ENCODE data around the gene CDK2.

The CDK2 gene

DNA sequence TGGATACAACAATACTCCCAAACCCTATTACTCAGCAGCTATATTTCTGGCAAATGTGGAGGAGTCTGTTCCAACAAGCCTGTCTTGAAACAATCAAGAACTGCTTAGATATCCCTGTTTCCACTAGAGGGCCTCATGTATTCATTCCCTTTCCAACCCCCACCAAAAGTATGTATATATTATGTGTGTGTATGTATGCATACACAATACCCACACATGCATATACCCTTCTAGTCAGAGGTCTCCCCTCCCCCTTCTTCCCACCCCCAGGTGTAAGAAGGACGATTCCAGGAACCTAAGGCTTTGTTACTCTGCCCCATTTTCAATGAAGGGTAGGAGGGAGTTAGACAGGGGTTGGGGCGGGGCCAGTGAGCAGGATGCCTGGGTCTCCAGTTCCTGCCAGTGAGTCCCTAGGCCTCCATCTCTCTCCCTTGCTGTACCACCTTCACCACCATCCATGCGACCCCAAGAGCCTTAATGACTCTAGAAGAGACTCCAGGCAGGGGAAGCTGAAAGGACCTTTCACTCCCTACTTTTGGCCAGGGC is 35.8 kb upstream of the CDK2 start, which contains the start of gene DGKA:
TSS of gene DGKA (plus strand) at position 392 of the 546 bp plus-strand sequence. CDS start 5,342 bp downstream, outside the sequence.
- Histone ChIP-seq H3K4me3 (ENCODE audit: low read depth, low read length) (peak within 1 kb of the TSS; percentile 93), H2AFZ (ENCODE audit: low read length, unreplicated experiment) (peak within 1 kb of the TSS; percentile 79), H3K36me3 (ENCODE audit: insufficient read depth, low read length) (peaks cover 3% of the 10 kb centered on the region; the same call in 1 of the 2 replicates), H3K27me3 (ENCODE audit: insufficient read depth, low read length) (no peaks in the 10 kb centered on the region), H3K4me1 (ENCODE audit: control insufficient read depth, insufficient read depth, low read length, unreplicated experiment) (peaks cover 50% of the 10 kb centered on the region), H3K27ac (ENCODE audit: low read depth, low read length) (peak within 1 kb of the TSS; percentile 65), H3K79me2 (ENCODE audit: control insufficient read depth, insufficient read depth, low read length, unreplicated experiment) (peaks cover 34% of the 10 kb centered on the region)

DNA sequence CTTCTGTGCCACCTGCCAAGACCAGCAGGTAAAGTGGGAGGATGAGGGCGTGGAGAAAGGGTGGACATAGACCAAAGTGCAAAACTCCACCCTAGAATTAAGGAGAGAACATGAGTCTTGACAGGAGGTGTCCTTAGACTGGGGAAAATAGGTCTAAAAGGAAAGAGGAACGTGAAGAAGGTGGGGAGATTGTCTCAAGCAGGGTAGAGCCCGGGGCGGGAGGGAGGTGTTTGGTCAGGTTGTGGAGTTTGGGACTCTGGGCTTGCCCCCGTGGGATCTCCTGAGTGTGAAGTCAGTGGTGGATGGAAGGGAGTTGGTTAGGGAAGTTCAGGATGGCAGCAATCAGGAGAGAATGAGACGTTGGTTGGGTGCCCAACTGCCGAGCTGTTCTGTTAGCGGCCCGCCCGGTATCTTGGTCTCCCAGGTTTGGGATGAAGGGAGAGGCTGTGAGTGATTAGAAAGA is 35.3 kb upstream of the CDK2 start:
- peak overlapping the region; percentile 79 for H2AFZ ChIP-seq (ENCODE audit: low read length, unreplicated experiment)
- no peaks in the 10 kb centered on the region for H3K27me3 ChIP-seq (ENCODE audit: insufficient read depth, low read length)
- H3K36me3 ChIP-seq (ENCODE audit: insufficient read depth, low read length), result peaks cover 3% of the 10 kb centered on the region; the same call in 1 of the 2 replicates
- H3K4me3 ChIP-seq (ENCODE audit: low read depth, low read length), result peak overlapping the region; percentile 93
- H3K27ac ChIP-seq (ENCODE audit: low read depth, low read length), result peak overlapping the region; percentile 65
- peaks cover 49% of the 10 kb centered on the region for H3K4me1 ChIP-seq (ENCODE audit: control insufficient read depth, insufficient read depth, low read length, unreplicated experiment)
- peaks cover 29% of the 10 kb centered on the region for H3K79me2 ChIP-seq (ENCODE audit: control insufficient read depth, insufficient read depth, low read length, unreplicated experiment)

DNA sequence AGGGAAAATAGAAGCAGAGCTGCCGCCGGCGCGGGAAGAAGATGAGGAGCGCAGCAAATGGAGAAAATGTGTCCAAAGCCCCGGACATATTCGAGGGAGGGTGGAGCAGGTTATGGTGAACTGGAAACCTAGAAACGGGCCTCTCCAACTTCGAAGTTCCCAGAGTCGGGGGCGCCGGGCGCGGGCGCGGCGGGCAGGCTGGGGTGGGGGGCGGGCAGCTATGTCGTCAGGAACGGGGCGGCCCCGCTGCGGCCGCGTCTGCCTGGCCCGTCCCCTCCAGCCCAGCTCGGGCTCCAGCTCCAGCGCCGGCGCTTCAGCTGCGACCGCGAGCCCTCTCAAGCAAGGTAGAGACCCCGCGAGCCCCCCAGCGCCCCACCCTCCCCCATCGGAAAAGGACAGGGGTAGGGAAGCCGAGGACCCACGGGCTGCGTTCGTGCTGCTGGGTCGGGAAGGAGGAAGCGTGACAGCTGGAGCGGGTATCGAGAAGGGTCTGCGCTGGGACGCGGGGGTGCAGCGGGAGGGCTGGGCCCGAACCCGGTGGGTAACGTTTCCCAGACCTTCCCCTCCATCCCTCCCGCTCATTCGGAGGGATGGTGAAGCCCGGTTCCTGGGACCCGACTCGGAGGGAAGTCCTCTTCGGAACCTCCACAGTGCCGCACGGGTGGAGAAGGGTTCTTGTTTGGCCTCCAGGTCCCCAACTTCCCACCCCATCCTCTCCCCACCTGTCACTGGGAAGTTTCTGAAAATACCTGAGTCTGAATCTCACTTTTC is 34.7 kb upstream of the CDK2 start:
- peak overlapping the region; percentile 79 for H2AFZ ChIP-seq (ENCODE audit: low read length, unreplicated experiment)
- H3K79me2 ChIP-seq (ENCODE audit: control insufficient read depth, insufficient read depth, low read length, unreplicated experiment), result peaks cover 26% of the 10 kb centered on the region
- peak overlapping the region; percentile 93 for H3K4me3 ChIP-seq (ENCODE audit: low read depth, low read length)
- peaks cover 49% of the 10 kb centered on the region for H3K4me1 ChIP-seq (ENCODE audit: control insufficient read depth, insufficient read depth, low read length, unreplicated experiment)
- H3K36me3 ChIP-seq (ENCODE audit: insufficient read depth, low read length), result peaks cover 3% of the 10 kb centered on the region; the same call in 1 of the 2 replicates
- H3K27ac ChIP-seq (ENCODE audit: low read depth, low read length), result peak overlapping the region; percentile 65
- no peaks in the 10 kb centered on the region for H3K27me3 ChIP-seq (ENCODE audit: insufficient read depth, low read length)

DNA sequence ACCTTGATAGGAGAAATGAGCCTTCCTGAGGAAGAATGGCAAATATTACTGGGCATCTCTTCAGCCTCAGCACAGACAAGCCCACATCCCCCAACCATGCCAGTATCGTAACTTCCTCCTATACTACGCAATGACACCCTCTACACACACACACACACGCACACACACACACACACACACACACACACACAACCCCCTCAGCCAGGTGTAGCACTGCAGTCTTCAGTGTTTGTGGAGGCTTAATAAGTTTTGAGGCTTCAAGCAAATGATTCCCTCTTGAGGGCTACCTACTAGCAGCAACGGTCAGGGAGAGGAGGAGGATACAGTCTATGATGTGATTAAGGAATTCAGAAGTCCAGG is 34.1 kb upstream of the CDK2 start:
- Histone ChIP-seq H3K4me1 (ENCODE audit: control insufficient read depth, insufficient read depth, low read length, unreplicated experiment) (peaks cover 53% of the 10 kb centered on the region), H2AFZ (ENCODE audit: low read length, unreplicated experiment) (peak overlapping the region; percentile 28), H3K27ac (ENCODE audit: low read depth, low read length) (peak overlapping the region; percentile 65), H3K27me3 (ENCODE audit: insufficient read depth, low read length) (no peaks in the 10 kb centered on the region), H3K36me3 (ENCODE audit: insufficient read depth, low read length) (peaks cover 7% of the 10 kb centered on the region; the same call in 1 of the 2 replicates), H3K4me3 (ENCODE audit: low read depth, low read length) (peak overlapping the region; percentile 93), H3K79me2 (ENCODE audit: control insufficient read depth, insufficient read depth, low read length, unreplicated experiment) (peaks cover 26% of the 10 kb centered on the region)

GRCh38 chr12:55933169-55933798 is 33.3 kb upstream of the CDK2 start:
- peak overlapping the region; percentile 93 for H3K4me3 ChIP-seq (ENCODE audit: low read depth, low read length)
- H3K4me1 ChIP-seq (ENCODE audit: control insufficient read depth, insufficient read depth, low read length, unreplicated experiment), result peaks cover 59% of the 10 kb centered on the region
- H2AFZ ChIP-seq (ENCODE audit: low read length, unreplicated experiment), result peak overlapping the region; percentile 1

DNA sequence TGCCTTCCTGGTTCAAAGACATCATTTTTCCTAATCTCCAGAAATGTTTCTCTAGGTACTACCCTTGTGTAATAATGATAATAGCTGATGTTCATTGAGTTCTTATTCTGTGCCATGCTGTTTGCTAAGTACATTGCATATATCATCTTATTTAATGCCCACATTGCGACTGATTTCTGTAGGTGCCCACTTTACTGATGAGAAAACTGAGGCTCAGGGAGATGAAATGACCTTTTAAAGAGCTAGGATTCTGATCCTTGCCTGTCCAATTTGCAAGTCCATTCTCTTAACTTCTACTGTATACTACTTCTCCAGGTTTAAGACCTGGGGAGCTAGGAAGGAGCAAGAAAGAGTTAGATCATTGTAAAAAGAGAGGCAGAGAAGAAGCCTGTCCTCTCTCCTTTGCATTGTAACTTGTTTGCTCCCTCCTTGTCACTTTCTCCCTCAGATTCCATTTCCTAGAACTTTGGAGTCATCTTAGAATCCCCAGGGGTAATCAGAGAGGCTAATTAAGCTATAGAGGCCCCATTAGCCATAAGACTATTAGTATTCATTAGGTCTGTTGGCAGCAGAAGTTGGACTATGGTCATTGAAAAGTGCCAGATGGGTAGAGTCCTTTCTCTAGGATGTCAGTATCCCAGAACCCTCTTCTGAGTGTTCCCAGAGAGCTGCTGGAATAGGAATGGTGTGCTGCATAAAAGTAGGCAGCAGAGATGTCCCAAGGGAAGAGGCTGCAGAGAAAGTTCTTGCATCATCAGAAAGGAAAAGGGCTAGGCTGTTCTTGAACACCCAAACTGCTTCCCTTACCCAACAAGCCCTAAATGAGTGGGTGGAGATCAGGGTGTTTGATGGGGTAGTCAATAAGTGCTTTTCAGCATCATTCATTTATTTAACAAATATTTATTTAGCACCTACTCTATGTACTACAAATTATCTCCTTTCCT is 32.6 kb upstream of the CDK2 start:
- H3K4me3 ChIP-seq (ENCODE audit: low read depth, low read length), result peak overlapping the region; percentile 93
- peak overlapping the region; percentile 65 for H3K27ac ChIP-seq (ENCODE audit: low read depth, low read length)
- H3K4me1 ChIP-seq (ENCODE audit: control insufficient read depth, insufficient read depth, low read length, unreplicated experiment), result peaks cover 54% of the 10 kb centered on the region
- H3K27me3 ChIP-seq (ENCODE audit: insufficient read depth, low read length), result no peaks in the 10 kb centered on the region
- no peak overlapping the region for H2AFZ ChIP-seq (ENCODE audit: low read length, unreplicated experiment)
- H3K79me2 ChIP-seq (ENCODE audit: control insufficient read depth, insufficient read depth, low read length, unreplicated experiment), result peaks cover 24% of the 10 kb centered on the region
- peaks cover 7% of the 10 kb centered on the region; the same call in 1 of the 2 replicates for H3K36me3 ChIP-seq (ENCODE audit: insufficient read depth, low read length)

More at GRCh38 chr12:55933169-55933798, 33.3 kb upstream of the CDK2 start:
- Histone ChIP-seq H3K27me3 (ENCODE audit: insufficient read depth, low read length) (no peaks in the 10 kb centered on the region), H3K79me2 (ENCODE audit: control insufficient read depth, insufficient read depth, low read length, unreplicated experiment) (peaks cover 26% of the 10 kb centered on the region), H3K27ac (ENCODE audit: low read depth, low read length) (peak overlapping the region; percentile 65), H3K36me3 (ENCODE audit: insufficient read depth, low read length) (peaks cover 7% of the 10 kb centered on the region; the same call in 1 of the 2 replicates)

GRCh38 chr12:55934773-55935172 is 31.9 kb upstream of the CDK2 start:
- Histone ChIP-seq H3K4me3 (ENCODE audit: low read depth, low read length) (no peak overlapping the region), H3K36me3 (ENCODE audit: insufficient read depth, low read length) (peaks cover 7% of the 10 kb centered on the region; the same call in 1 of the 2 replicates), H2AFZ (ENCODE audit: low read length, unreplicated experiment) (no peak overlapping the region), H3K79me2 (ENCODE audit: control insufficient read depth, insufficient read depth, low read length, unreplicated experiment) (peaks cover 21% of the 10 kb centered on the region), H3K27me3 (ENCODE audit: insufficient read depth, low read length) (no peaks in the 10 kb centered on the region), H3K27ac (ENCODE audit: low read depth, low read length) (0 out of 2 replicates have a peak overlapping the region, but pooled peaks have one; percentile 5), H3K4me1 (ENCODE audit: control insufficient read depth, insufficient read depth, low read length, unreplicated experiment) (peaks cover 50% of the 10 kb centered on the region)

DNA sequence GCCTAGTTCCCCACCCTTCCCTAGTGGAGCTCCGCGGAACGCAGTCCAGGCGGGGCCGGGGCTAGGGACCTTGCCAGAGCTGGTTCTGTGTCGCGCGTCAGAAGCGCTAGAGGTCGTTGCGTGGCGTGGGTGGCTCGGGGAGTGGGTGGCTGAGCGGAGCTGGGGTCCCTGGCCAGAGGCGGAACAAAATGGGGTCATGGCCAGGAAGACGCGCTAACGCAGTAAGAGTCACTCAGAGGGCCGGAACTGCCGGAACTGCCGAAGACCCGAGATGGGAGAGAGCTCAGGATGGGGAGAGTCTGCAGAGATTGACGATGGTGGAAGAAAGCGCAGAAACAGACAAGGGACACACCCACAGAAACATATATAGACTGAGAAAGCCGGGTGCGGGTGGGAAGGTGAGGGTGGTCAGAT is 30.9 kb upstream of the CDK2 start:
- Histone ChIP-seq H2AFZ (ENCODE audit: low read length, unreplicated experiment) (no peak overlapping the region), H3K27me3 (ENCODE audit: insufficient read depth, low read length) (no peaks in the 10 kb centered on the region), H3K36me3 (ENCODE audit: insufficient read depth, low read length) (peaks cover 10% of the 10 kb centered on the region; the same call in 1 of the 2 replicates), H3K4me1 (ENCODE audit: control insufficient read depth, insufficient read depth, low read length, unreplicated experiment) (peaks cover 46% of the 10 kb centered on the region), H3K27ac (ENCODE audit: low read depth, low read length) (no peak overlapping the region), H3K79me2 (ENCODE audit: control insufficient read depth, insufficient read depth, low read length, unreplicated experiment) (peaks cover 21% of the 10 kb centered on the region), H3K4me3 (ENCODE audit: low read depth, low read length) (no peak overlapping the region)

GRCh38 chr12:55937981-55938380 is 28.6 kb upstream of the CDK2 start:
- peaks cover 36% of the 10 kb centered on the region for H3K4me1 ChIP-seq (ENCODE audit: control insufficient read depth, insufficient read depth, low read length, unreplicated experiment)
- no peak overlapping the region for H2AFZ ChIP-seq (ENCODE audit: low read length, unreplicated experiment)
- H3K27me3 ChIP-seq (ENCODE audit: insufficient read depth, low read length), result no peaks in the 10 kb centered on the region
- H3K4me3 ChIP-seq (ENCODE audit: low read depth, low read length), result no peak overlapping the region
- H3K27ac ChIP-seq (ENCODE audit: low read depth, low read length), result peak overlapping the region; percentile 36; the same call in 1 of the 2 replicates
- peaks cover 23% of the 10 kb centered on the region; the same call in 1 of the 2 replicates for H3K36me3 ChIP-seq (ENCODE audit: insufficient read depth, low read length)
- peaks cover 12% of the 10 kb centered on the region for H3K79me2 ChIP-seq (ENCODE audit: control insufficient read depth, insufficient read depth, low read length, unreplicated experiment)

Measured in ACC112 (cell line).